Right lobe of liver (tissue), 6 donors: ENCODE data around the gene OTOGL. TPM values are rescaled to one million over a fixed set of nuclear protein-coding genes. Genes with fewer than 3 reads are reported as not detected.
A peak's percentile ranks its signal among the peaks of the same experiment; 100 is the strongest.

Experiments
- ATAC-seq, 4 donors: fragments of 200-7000 bp; cut with Tn5 transposase; one replicate each; pipeline ENCODE4 v1.9.1; 2020; ENCODE audit warnings: mild to moderate bottlenecking in 4 of 4, moderate library complexity in 4 of 4
- DNase-seq, 3 donors: peaks; one replicate each; pipeline ENCODE4 v3.0.0-alpha.2; 2020
- H3K27ac ChIP-seq, 3 donors: fragments of 200-600 bp; one replicate each; pipeline ENCODE4 v1.8.0; 2022
- H3K27me3 ChIP-seq, 2 donors: fragments of 200-600 bp; one replicate each; pipeline ENCODE4 v1.8.0; 2022
- H3K36me3 ChIP-seq, 4 donors: fragments of 200-600 bp; sonication (generic) in 1 of 4; one replicate each; pipeline versions ENCODE4 v1.5.1 to v1.8.0; 2017 to 2022; ENCODE audit warnings: control low read depth in 1 of 4
- H3K4me1 ChIP-seq, 4 donors: fragments of 200-600 bp; sonication (generic) in 1 of 4; one replicate each; pipeline versions ENCODE4 v1.5.1 to v1.8.0; 2017 to 2022; ENCODE audit warnings: control low read depth in 1 of 4
- H3K4me3 ChIP-seq, 3 donors: fragments of 200-600 bp; one replicate each; pipeline ENCODE4 v1.8.0; 2022
- H3K9me3 ChIP-seq, 4 donors: fragments of 200-600 bp; sonication (generic) in 1 of 4; one replicate each; pipeline versions ENCODE4 v1.5.1 to v1.8.0; 2017 to 2022; ENCODE audit warnings: control low read depth in 1 of 4
- CTCF ChIP-seq, 4 donors: fragments of 200-600 bp in 3 of 4; fragments of 450-650 bp in 1 of 4; IDR thresholded peaks; one replicate each; pipeline versions ENCODE4 v1.5.1 to v1.8.0; 2016 to 2022; ENCODE audit warnings: antibody characterized with exemption in 4 of 4, mild to moderate bottlenecking in 2 of 4
- POLR2A ChIP-seq: fragments of 450-650 bp; IDR thresholded peaks from one replicate; pipeline ENCODE4 v1.6.1; 2017; ENCODE audit warnings: antibody characterized with exemption, mild to moderate bottlenecking
- WGBS: methylation state at CpG from one replicate; pipeline ENCODE4 v1.1.6; 2018; ENCODE audit warnings: low coverage, low lambda C conversion rate; ENCODE audit not compliant: insufficient coverage; ENCODE audit errors: missing lambda C conversion rate; 5-methylcytosine and 5-hydroxymethylcytosine counted together
- intact Hi-C, 2 donors: fragments of 100-400 bp; cut with DNase I; formaldehyde crosslinking; loops; one replicate each; pipeline versions ENCODE4 v1.11.2 to v1.14.1; 2022
- total RNA-seq, 6 experiments: library from RNA; depleted of rRNA in 2 of 6; stranded (reverse); fragments of >200 nt in 2 of 6; fragmentation: NEBNext Ultra II Directional in 3 of 6; extraction: Animal tissue kit (Norgen Biotek cat#: 25700) in 3 of 6; gene quantifications; one replicate each; pipeline versions ENCODE4 v1.1.0 to v1.2.4, GENCODE V29; 2016 to 2023
- donor health status: DM: no; HTN: yes; CAD: no.
- donor health status: DM: no; HTN: no; CAD: no.
- donor health status: DM: no; HTN: no; CAD: no.
- donor health status: DM: no; HTN: yes; CAD: no.
- donor health status: DM: no; HTN: yes; CAD: no.

The OTOGL gene
- total RNA-seq, 6 experiments from 2014 or later, result 0.06 TPM; not detected in 5

- no peaks in the 10 kb centered on the region for H3K4me1 ChIP-seq
- no peaks in the 10 kb centered on the region for H3K36me3 ChIP-seq
- WGBS, result 18% methylated on average over 2 of the region's 2 CpGs
- no peaks in the 10 kb centered on the region for H3K9me3 ChIP-seq
- ATAC-seq (peak in 1 of 4 donors; percentile 34), DNase-seq (no peak)
- H3K27ac ChIP-seq, result no peak overlapping the region
- H3K27me3 ChIP-seq, result no peaks in the 10 kb centered on the region
- no peak overlapping the region for H3K4me3 ChIP-seq
- intact Hi-C loops, result no loop called here
- TF ChIP-seq POLR2A (no peak), CTCF (IDR thresholded peaks at IDR 0.05) (no peak)
Observed at GRCh38 chr12:80118565-80119324, 19.4 kb downstream of the OTOGL start.

GRCh38 chr12:80120994-80121393 is 21.7 kb downstream of the OTOGL start:
- 49% methylated on average over 3 of the region's 3 CpGs for WGBS
- no peak for ATAC-seq
- intact Hi-C loops, result no loop called here

GRCh38 chr12:80121661-80122060 is 22.3 kb downstream of the OTOGL start:
- 44% methylated on average over 3 of the region's 3 CpGs for WGBS
- Histone ChIP-seq H3K36me3 (no peaks in the 10 kb centered on the region), H3K4me3 (no peak overlapping the region), H3K27me3 (no peaks in the 10 kb centered on the region), H3K9me3 (no peaks in the 10 kb centered on the region), H3K4me1 (no peaks in the 10 kb centered on the region), H3K27ac (no peak overlapping the region)
- no peak for ATAC-seq
- no peak for DNase-seq
- intact Hi-C loops, result no loop called here
- TF ChIP-seq CTCF (IDR thresholded peaks at IDR 0.05), result no peak
- no peak for TF ChIP-seq POLR2A

More at GRCh38 chr12:80120994-80121393, 21.7 kb downstream of the OTOGL start:
- DNase-seq, result no peak
- Histone ChIP-seq H3K4me1 (no peaks in the 10 kb centered on the region), H3K9me3 (no peaks in the 10 kb centered on the region), H3K36me3 (no peaks in the 10 kb centered on the region), H3K27me3 (no peaks in the 10 kb centered on the region), H3K27ac (no peak overlapping the region), H3K4me3 (no peak overlapping the region)
- TF ChIP-seq CTCF (IDR thresholded peaks at IDR 0.05) (no peak), POLR2A (no peak)

- no peak for DNase-seq
Observed at GRCh38 chr12:80129895-80130530, 30.7 kb downstream of the OTOGL start.

More at GRCh38 chr12:80129895-80130530, 30.7 kb downstream of the OTOGL start:
- Histone ChIP-seq H3K27me3 (no peaks in the 10 kb centered on the region), H3K9me3 (no peaks in the 10 kb centered on the region), H3K4me3 (no peak overlapping the region), H3K4me1 (no peaks in the 10 kb centered on the region), H3K27ac (no peak overlapping the region), H3K36me3 (no peaks in the 10 kb centered on the region)
- TF ChIP-seq POLR2A (no peak), CTCF (IDR thresholded peaks at IDR 0.05) (no peak)
- ATAC-seq, result no peak
- intact Hi-C loops, result no loop called here
